Hepatocyte (in vitro differentiated cells): ENCODE measurements around the gene MAPKAP1. TPM values are rescaled to one million over a fixed set of nuclear protein-coding genes. Genes with fewer than 3 reads are reported as not detected.

Experiments
- DNase-seq: peaks from one replicate; pipeline ENCODE4 v3.0.0-alpha.2; 2016; ENCODE audit warnings: low spot score
- H2AFZ ChIP-seq: fragments of 200-600 bp; sonication (generic); 2 replicates; pipeline ENCODE4 v1.6.0; 2016; ENCODE audit warnings: antibody characterized with exemption, mild to moderate bottlenecking
- H3K27ac ChIP-seq: fragments of 200-600 bp; sonication (generic); 2 replicates; pipeline ENCODE4 v1.5.1; 2016; ENCODE audit warnings: mild to moderate bottlenecking
- H3K27me3 ChIP-seq: fragments of 200-600 bp; sonication (generic); 2 replicates; pipeline ENCODE4 v1.6.1; 2016
- H3K36me3 ChIP-seq: fragments of 200-600 bp; sonication (generic); replicated peaks from 2 replicates; pipeline ENCODE4 v1.5.1; 2016; ENCODE audit warnings: low read depth; ENCODE audit not compliant: insufficient read depth
- H3K4me1 ChIP-seq: fragments of 200-600 bp; sonication (generic); 2 replicates; pipeline ENCODE4 v1.5.1; 2016; ENCODE audit warnings: mild to moderate bottlenecking, moderate library complexity; ENCODE audit not compliant: insufficient read depth
- H3K4me2 ChIP-seq: fragments of 200-600 bp; sonication (generic); 2 replicates; pipeline ENCODE4 v1.6.0; 2016
- H3K4me3 ChIP-seq: fragments of 200-600 bp; sonication (generic); 2 replicates; pipeline ENCODE4 v1.5.1; 2016; ENCODE audit warnings: mild to moderate bottlenecking
- H3K79me2 ChIP-seq: fragments of 200-600 bp; sonication (generic); 2 replicates; pipeline ENCODE4 v1.6.0; 2017; ENCODE audit warnings: mild to moderate bottlenecking
- H3K9me2 ChIP-seq: fragments of 200-600 bp; sonication (generic); replicated peaks from 2 replicates; pipeline ENCODE4 v1.6.0; 2017; ENCODE audit warnings: mild to moderate bottlenecking; ENCODE audit not compliant: insufficient read depth
- H3K9me3 ChIP-seq: fragments of 200-600 bp; sonication (generic); 2 replicates; pipeline ENCODE4 v1.5.1; 2016; ENCODE audit warnings: low read depth, mild to moderate bottlenecking
- H4K20me1 ChIP-seq: fragments of 200-600 bp; sonication (generic); 2 replicates; pipeline ENCODE4 v1.6.0; 2016; ENCODE audit warnings: mild to moderate bottlenecking; ENCODE audit not compliant: insufficient read depth, poor library complexity, severe bottlenecking
- CTCF ChIP-seq: fragments of 200-600 bp; sonication (generic); IDR thresholded peaks from 2 replicates; pipeline ENCODE4 v1.5.1; 2016; ENCODE audit warnings: antibody characterized with exemption, mild to moderate bottlenecking; ENCODE audit not compliant: poor library complexity
- EZH2 ChIP-seq: fragments of 200-600 bp; sonication (generic); IDR thresholded peaks from 2 replicates; pipeline ENCODE4 v1.6.1; 2016; ENCODE audit warnings: antibody characterized with exemption, mild to moderate bottlenecking, borderline replicate concordance
- EZH2phosphoT487 ChIP-seq: fragments of 200-600 bp; sonication (generic); IDR thresholded peaks from one replicate; pipeline ENCODE4 v1.6.1; 2018; ENCODE audit warnings: antibody characterized with exemption, mild to moderate bottlenecking, low read depth, moderate library complexity; ENCODE audit not compliant: unreplicated experiment, severe bottlenecking
- WGBS: methylation state at CpG from one replicate; pipeline ENCODE4 v1.1.6; 2016; ENCODE audit warnings: low lambda C conversion rate; ENCODE audit errors: missing lambda C conversion rate; 5-methylcytosine and 5-hydroxymethylcytosine counted together
- polyA plus RNA-seq: library from polyadenylated mRNA; unstranded; fragments of >200 nt; fragmentation: Nextera tagmentation; extraction: Ambion mirVana; gene quantifications from 2 replicates; pipeline ENCODE4 v1.2.1, GENCODE V29; 2016
- total RNA-seq: library from RNA; depleted of rRNA; stranded (reverse); fragments of >200 nt; gene quantifications from 2 replicates; pipeline ENCODE4 v1.2.3, GENCODE V29; 2014

Gene MAPKAP1
- total and polyA plus RNA-seq, 2 experiments from 2014 or later, result 74.5 to 79.4 TPM

GRCh38 chr9:125683486-125683885, 23.5 kb downstream of the MAPKAP1 start:
- no peak for TF ChIP-seq EZH2phosphoT487
- H3K79me2 ChIP-seq, result peaks cover 61% of the 10 kb centered on the region
- 91% methylated on average over 3 of the region's 3 CpGs for WGBS
- no peaks in the 10 kb centered on the region for H3K9me2 ChIP-seq
- H3K4me1 ChIP-seq, result no peaks in the 10 kb centered on the region
- H3K27ac ChIP-seq, result no peak overlapping the region
- no peak overlapping the region for H2AFZ ChIP-seq
- peaks cover 6% of the 10 kb centered on the region for H4K20me1 ChIP-seq
- no peaks in the 10 kb centered on the region for H3K27me3 ChIP-seq
- no peaks in the 10 kb centered on the region for H3K9me3 ChIP-seq
- H3K4me2 ChIP-seq, result no peak overlapping the region
- no peaks in the 10 kb centered on the region for H3K36me3 ChIP-seq
- DNase-seq, result no peak
- H3K4me3 ChIP-seq, result no peak overlapping the region

- Histone ChIP-seq H3K4me1 (no peaks in the 10 kb centered on the region), H3K27me3 (no peaks in the 10 kb centered on the region), H3K36me3 (no peaks in the 10 kb centered on the region), H3K27ac (no peak overlapping the region), H4K20me1 (peaks cover 6% of the 10 kb centered on the region), H3K79me2 (peaks cover 55% of the 10 kb centered on the region), H3K9me2 (no peaks in the 10 kb centered on the region), H2AFZ (no peak overlapping the region), H3K4me3 (no peak overlapping the region), H3K4me2 (no peak overlapping the region), H3K9me3 (no peaks in the 10 kb centered on the region)
- no peak for TF ChIP-seq EZH2
- no peak for DNase-seq
- WGBS, result 80% methylated on average over 2 of the region's 2 CpGs
Measured at GRCh38 chr9:125682340-125682739, 24.7 kb downstream of the MAPKAP1 start.

GRCh38 chr9:125681657-125682056, 25.4 kb downstream of the MAPKAP1 start:
- H3K4me2 ChIP-seq, result no peak overlapping the region
- no peaks in the 10 kb centered on the region for H3K27me3 ChIP-seq
- H4K20me1 ChIP-seq, result peaks cover 6% of the 10 kb centered on the region
- no peak for TF ChIP-seq EZH2
- no peak for TF ChIP-seq EZH2phosphoT487
- no peak for TF ChIP-seq CTCF
- no peak for DNase-seq
- H3K4me3 ChIP-seq, result no peak overlapping the region
- 91% methylated on average over 5 of the region's 5 CpGs for WGBS
- no peak overlapping the region for H2AFZ ChIP-seq
- H3K9me2 ChIP-seq, result no peaks in the 10 kb centered on the region
- no peak overlapping the region for H3K27ac ChIP-seq
- no peaks in the 10 kb centered on the region for H3K36me3 ChIP-seq
- no peaks in the 10 kb centered on the region for H3K4me1 ChIP-seq
- peaks cover 48% of the 10 kb centered on the region for H3K79me2 ChIP-seq
- H3K9me3 ChIP-seq, result no peaks in the 10 kb centered on the region

DNA sequence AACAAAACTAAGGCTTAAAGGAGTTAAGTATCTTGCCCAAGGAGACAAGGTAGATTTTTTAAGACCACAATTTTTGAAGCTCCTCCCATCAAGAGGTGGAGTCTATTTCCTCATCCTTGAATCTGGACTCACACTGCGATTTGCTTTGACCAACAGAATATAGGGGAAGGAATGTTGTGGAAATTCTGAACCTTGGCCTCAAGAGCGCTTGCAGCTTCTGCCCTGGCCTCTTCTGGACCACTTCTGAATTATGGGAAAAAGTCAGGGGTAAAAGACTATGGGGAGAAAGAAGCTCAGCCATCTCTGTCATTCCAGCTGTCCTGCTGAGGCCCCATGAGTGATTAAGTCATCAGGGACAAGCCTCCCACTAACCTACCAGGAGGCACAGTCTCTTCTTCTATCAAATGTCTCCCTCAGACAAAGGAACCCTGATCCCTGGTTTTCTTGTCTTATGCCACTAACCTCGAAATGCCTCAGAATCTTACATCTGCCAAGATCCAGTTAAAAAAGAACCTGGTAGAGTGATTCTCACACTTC, 25.9 kb downstream of the MAPKAP1 start:
- Histone ChIP-seq H3K27ac (no peak overlapping the region), H2AFZ (no peak overlapping the region), H3K27me3 (no peaks in the 10 kb centered on the region), H4K20me1 (peaks cover 6% of the 10 kb centered on the region), H3K9me2 (no peaks in the 10 kb centered on the region), H3K4me3 (no peak overlapping the region), H3K79me2 (peaks cover 43% of the 10 kb centered on the region), H3K36me3 (no peaks in the 10 kb centered on the region), H3K4me2 (no peak overlapping the region), H3K4me1 (no peaks in the 10 kb centered on the region), H3K9me3 (no peaks in the 10 kb centered on the region)
- WGBS, result 92% methylated on average over 3 of the region's 3 CpGs
- no peak for DNase-seq
- TF ChIP-seq EZH2phosphoT487 (no peak), CTCF (no peak), EZH2 (no peak)
